ENCODE data around the gene RRP15.
A peak's percentile ranks its signal among the peaks of the same experiment; 100 is the strongest.
"Not testable (repeated sequence)": the region's sequence is repeated elsewhere in the genome, so short reads cannot be mapped to it uniquely, and the experiment has no call there.

The RRP15 gene

GRCh38 chr1:218297867-218298266 lies 12.8 kb downstream of the RRP15 start:
- no peak for DNase-seq

GRCh38 chr1:218298398-218298797 lies 13.3 kb downstream of the RRP15 start:
- no peak for DNase-seq

- peak; percentile 67 for DNase-seq
Measured at GRCh38 chr1:218299416-218299815, 14.3 kb downstream of the RRP15 start.

- DNase-seq = no peak
Measured at GRCh38 chr1:218301217-218301616, 16.1 kb downstream of the RRP15 start.

GRCh38 chr1:218302155-218302554 lies 17.1 kb downstream of the RRP15 start:
- no peak for DNase-seq

- no peak for DNase-seq
Measured at GRCh38 chr1:218303176-218303879, 18.2 kb downstream of the RRP15 start.

GRCh38 chr1:218304281-218305039 lies 19.4 kb downstream of the RRP15 start:
- DNase-seq = peak; percentile 10

- DNase-seq = no peak
Measured at GRCh38 chr1:218305472-218306064, 20.5 kb downstream of the RRP15 start.

GRCh38 chr1:218312509-218312908 lies 27.4 kb downstream of the RRP15 start:
- DNase-seq = no peak

- DNase-seq = no peak
Measured at GRCh38 chr1:218314316-218314715, 29.2 kb downstream of the RRP15 start.

- DNase-seq = no peak
Measured at GRCh38 chr1:218315638-218316037, 30.5 kb downstream of the RRP15 start.

- DNase-seq = no peak
Measured at GRCh38 chr1:218317061-218317460, 32.0 kb downstream of the RRP15 start.

- not testable (repeated sequence) for DNase-seq
Measured at GRCh38 chr1:218320182-218320581, 35.1 kb downstream of the RRP15 start.

- DNase-seq = no peak
Measured at GRCh38 chr1:218322762-218323161, 37.7 kb downstream of the RRP15 start.

- DNase-seq = no peak
Measured at GRCh38 chr1:218323568-218324225, 38.6 kb downstream of the RRP15 start.

GRCh38 chr1:218324226-218324580 lies 39.1 kb downstream of the RRP15 start:
- DNase-seq = no peak

GRCh38 chr1:218328769-218329168 lies 43.7 kb downstream of the RRP15 start:
- no peak for DNase-seq

- DNase-seq = peak; percentile 75
Measured at GRCh38 chr1:218330043-218330623, 45.0 kb downstream of the RRP15 start.

GRCh38 chr1:218332416-218332815 lies 47.3 kb downstream of the RRP15 start:
- no peak for DNase-seq

- DNase-seq = peak; percentile 79
Measured at GRCh38 chr1:218336328-218336727, 51.2 kb downstream of the RRP15 start.

GRCh38 chr1:218339267-218339831 lies 54.3 kb downstream of the RRP15 start:
- DNase-seq = peak; percentile 77

GRCh38 chr1:218341325-218341724 lies 56.2 kb downstream of the RRP15 start:
- DNase-seq = no peak

GRCh38 chr1:218342091-218342490 lies 57.0 kb downstream of the RRP15 start:
- no peak for DNase-seq
